AG09319 (cell line): ENCODE measurements around the gene OR5T3.

Experiments
- DNase-seq: peaks from one replicate; pipeline ENCODE4 v3.0.0-alpha.2; 2010; ENCODE audit warnings: low read depth; ENCODE audit errors: extremely low read depth
- CTCF ChIP-seq: IDR thresholded peaks from 2 replicates; pipeline ENCODE4 v1.5.1; 2011; ENCODE audit warnings: low read depth, mild to moderate bottlenecking, inconsistent platforms, low read length, moderate library complexity

The OR5T3 gene

GRCh38 chr11:56296898-56297297 lies 44.8 kb downstream of the OR5T3 start:
- DNase-seq = no peak

More at GRCh38 chr11:56296898-56297297, 44.8 kb downstream of the OR5T3 start:
- TF ChIP-seq CTCF = no peak
